ENCODE results near the gene TAF1C. TPM values are rescaled to one million over a fixed set of nuclear protein-coding genes. Genes with fewer than 3 reads are reported as not detected.
A peak's percentile ranks its signal among the peaks of the same experiment; 100 is the strongest.

TAF1C gene
- total RNA-seq, 1 experiment from 2014 or later: 19.2 TPM

GRCh38 chr16:84143081-84143480 lies 43.8 kb downstream of the TAF1C start:
- in situ Hi-C loops (cut with HindIII; ENCODE audit: low pct_unique_long_range_greater_than_20kb, low sequenced_read_pairs): no loop called here
- DNase-seq (ENCODE audit: low read depth): no peak

DNA sequence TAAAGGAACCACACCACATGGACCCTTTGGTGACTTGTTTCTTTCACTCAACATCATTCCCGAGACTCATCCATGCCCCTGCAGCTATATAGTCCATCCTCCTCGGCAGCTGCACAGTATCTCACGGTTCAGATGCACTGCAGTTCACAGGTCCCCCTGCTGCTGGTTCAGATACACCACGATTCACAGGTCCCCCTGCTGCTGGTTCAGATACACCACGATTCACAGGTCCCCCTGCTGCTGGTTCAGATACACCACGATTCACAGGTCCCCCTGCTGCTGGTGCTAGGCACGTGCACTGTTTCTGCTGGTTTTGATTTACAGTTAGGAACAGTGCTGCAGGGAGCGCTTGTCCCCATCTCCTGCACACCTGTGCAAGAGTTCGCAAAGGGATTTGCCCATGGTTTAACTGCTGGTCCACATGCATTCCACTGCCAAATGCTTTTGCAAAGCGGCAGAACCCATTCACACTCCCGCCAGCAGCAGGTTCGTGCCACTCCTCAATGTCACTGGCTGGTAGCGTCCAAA lies 45.6 kb downstream of the TAF1C start:
- in situ Hi-C loops (cut with HindIII; ENCODE audit: low pct_unique_long_range_greater_than_20kb, low sequenced_read_pairs): no loop called here
- DNase-seq (ENCODE audit: low read depth): no peak

- no peak for DNase-seq (ENCODE audit: low read depth)
- in situ Hi-C loops (cut with HindIII; ENCODE audit: low pct_unique_long_range_greater_than_20kb, low sequenced_read_pairs): no loop called here
These were observed 47.1 kb downstream of the TAF1C start for GRCh38 chr16:84139628-84140258.

GRCh38 chr16:84138824-84139627 lies 47.8 kb downstream of the TAF1C start:
- in situ Hi-C loops (cut with HindIII; ENCODE audit: low pct_unique_long_range_greater_than_20kb, low sequenced_read_pairs): no loop called here
- peak; percentile 27 for DNase-seq (ENCODE audit: low read depth)

GRCh38 chr16:84138500-84138823 lies 48.4 kb downstream of the TAF1C start:
- DNase-seq (ENCODE audit: low read depth): no peak
- in situ Hi-C loops (cut with HindIII; ENCODE audit: low pct_unique_long_range_greater_than_20kb, low sequenced_read_pairs): no loop called here

- in situ Hi-C loops (cut with HindIII; ENCODE audit: low pct_unique_long_range_greater_than_20kb, low sequenced_read_pairs): no loop called here
These were observed 49.0 kb downstream of the TAF1C start for GRCh38 chr16:84137769-84138357.

DNA sequence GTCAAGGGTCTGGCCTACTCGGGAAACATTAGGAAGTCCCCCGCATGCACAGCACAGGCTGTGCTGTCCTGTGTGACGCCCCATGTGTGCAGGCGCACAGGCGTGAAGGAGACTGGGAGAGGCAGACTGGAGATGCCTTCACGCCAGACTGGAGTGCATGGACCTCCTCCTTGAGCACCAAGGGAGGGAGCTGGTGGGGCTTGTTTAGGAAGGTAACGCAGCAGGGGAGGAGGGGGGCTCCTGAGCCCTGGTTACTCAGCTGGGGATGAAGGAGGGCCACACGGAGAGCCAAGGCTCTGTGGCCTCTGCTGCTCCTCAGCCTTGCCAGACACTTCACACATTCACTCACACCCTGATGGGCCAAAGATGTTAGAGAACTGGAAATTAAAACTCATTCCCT lies 49.6 kb downstream of the TAF1C start:
- in situ Hi-C loops (cut with HindIII; ENCODE audit: low pct_unique_long_range_greater_than_20kb, low sequenced_read_pairs): no loop called here
- DNase-seq (ENCODE audit: low read depth): no peak

More at GRCh38 chr16:84137769-84138357, 49.0 kb downstream of the TAF1C start:
- DNase-seq (ENCODE audit: low read depth): no peak

DNA sequence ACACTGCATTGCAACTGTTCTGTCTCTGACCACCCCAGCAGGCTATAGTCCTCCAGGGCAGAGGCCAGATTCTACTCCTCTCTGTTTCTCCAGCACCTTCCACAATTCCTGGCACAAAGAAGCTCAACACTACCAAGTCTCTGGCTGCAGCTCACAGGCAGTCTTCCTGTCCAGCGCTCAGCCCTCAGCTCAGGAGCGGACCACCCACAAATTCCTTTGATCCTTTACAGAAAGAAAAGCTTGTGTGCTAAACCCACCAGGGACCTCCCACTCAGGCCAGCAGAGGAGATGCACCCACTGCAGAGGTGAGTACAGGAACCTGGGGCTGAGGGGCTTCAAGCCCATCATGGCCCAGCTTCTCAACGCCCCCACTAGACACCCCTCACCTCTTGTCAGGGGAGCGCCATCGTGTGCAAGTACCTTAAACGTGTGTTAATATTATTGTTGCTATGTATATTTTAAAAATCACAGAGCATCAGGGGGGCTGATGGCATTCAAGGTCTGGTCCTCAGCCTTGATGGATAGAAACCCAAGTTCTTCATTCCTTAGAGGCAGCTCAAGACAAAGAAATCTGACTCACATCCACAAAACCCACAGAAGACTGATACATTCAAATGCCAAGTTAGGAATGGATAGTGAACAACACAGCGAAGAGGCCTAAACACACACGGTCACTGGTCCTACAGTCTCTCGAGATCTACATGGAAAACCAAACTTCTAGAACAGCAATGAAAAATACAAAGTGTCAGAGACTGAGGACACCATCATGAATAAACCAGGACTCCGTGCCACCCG lies 50.3 kb downstream of the TAF1C start:
- in situ Hi-C loops (cut with HindIII; ENCODE audit: low pct_unique_long_range_greater_than_20kb, low sequenced_read_pairs): no loop called here
- no peak for DNase-seq (ENCODE audit: low read depth)

DNA sequence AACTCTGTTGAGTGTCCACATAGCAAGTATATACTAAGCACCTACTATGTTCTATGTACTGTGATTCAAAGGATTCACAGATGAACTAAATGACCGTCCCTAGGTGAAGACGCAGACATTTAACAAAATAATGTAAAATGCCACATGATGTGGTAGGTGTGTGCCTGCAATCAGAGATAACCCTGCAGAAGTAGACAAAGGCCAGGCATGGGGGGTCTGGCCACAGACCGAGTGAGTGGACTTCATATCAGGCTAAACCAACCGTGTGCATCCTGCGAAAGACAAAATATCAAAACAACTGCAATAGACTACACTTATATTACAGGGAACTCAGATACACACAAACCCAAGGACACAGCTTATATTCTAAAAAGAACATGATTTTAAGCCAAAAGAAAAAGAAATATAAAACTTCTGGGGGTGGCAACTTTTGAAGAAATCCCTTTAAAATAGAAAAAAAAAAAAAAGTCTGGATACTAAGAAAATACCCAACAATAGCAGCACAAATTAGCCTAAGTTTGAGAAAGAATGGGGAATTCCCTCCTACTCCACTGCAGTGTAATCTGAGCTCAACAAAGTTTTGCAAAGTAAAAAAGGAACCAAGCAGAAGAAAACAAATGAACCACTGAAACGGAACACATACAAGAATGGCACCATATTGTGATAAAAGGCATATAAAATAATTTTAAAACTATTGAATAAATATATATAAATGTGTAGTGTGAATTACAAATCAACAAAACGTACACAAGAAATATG lies 54.2 kb downstream of the TAF1C start:
- in situ Hi-C loops (cut with HindIII; ENCODE audit: low pct_unique_long_range_greater_than_20kb, low sequenced_read_pairs): no loop called here

DNA sequence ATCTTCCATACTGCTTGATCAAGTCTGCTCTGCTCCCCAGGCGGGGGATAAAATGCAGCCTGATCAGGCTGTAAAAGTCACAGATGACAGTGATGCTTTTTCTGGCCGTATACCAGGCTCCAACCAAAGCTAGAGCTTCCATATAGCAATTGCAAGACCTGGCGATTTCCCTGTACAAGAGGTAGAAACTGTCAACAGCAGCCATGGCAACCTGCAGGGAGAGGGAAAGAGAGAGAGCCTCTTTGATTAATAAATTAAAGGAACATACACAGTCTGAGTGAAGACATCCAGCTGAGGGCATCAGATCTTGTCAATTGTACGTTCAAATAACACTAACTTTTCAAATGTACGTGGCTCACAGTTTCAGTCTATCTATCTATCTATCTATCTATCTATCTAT lies 55.7 kb downstream of the TAF1C start:
- DNase-seq (ENCODE audit: low read depth): no peak
- in situ Hi-C loops (cut with HindIII; ENCODE audit: low pct_unique_long_range_greater_than_20kb, low sequenced_read_pairs): no loop called here

More for the DNA sequence above, 54.2 kb downstream of the TAF1C start:
- no peak for DNase-seq (ENCODE audit: low read depth)

Other genes with a start within 250 kb of the TAF1C start
- gene OSGIN1, start 233.8 kb downstream of the TAF1C start, total RNA-seq (2014; rRNA removed; shearing (Covaris generic); ENCODE audit: low replicate concordance): 65.3 and 69.7 TPM in 2 replicates
- gene NECAB2, start 218.8 kb downstream of the TAF1C start, total RNA-seq (2014; rRNA removed; shearing (Covaris generic); ENCODE audit: low replicate concordance): 0.81 TPM in 1 of 2 replicates, not detected in the other
- gene SLC38A8, start 144.3 kb downstream of the TAF1C start, total RNA-seq (2014; rRNA removed; shearing (Covaris generic); ENCODE audit: low replicate concordance): not detected in 2 replicates
- 103 and 106 TPM in 2 replicates for gene MBTPS1, start 70.1 kb downstream of the TAF1C start, total RNA-seq (2014; rRNA removed; shearing (Covaris generic); ENCODE audit: low replicate concordance)
- gene HSDL1, start 41.9 kb downstream of the TAF1C start, total RNA-seq (2014; rRNA removed; shearing (Covaris generic); ENCODE audit: low replicate concordance): 18.2 and 31.8 TPM in 2 replicates
- gene DNAAF1, start 41.7 kb downstream of the TAF1C start, total RNA-seq (2014; rRNA removed; shearing (Covaris generic); ENCODE audit: low replicate concordance): 0.64 TPM in 1 of 2 replicates, not detected in the other
- gene ADAD2, start 4.1 kb upstream of the TAF1C start, total RNA-seq (2014; rRNA removed; shearing (Covaris generic); ENCODE audit: low replicate concordance): not detected in 2 replicates
- gene KCNG4, start 53.0 kb upstream of the TAF1C start, total RNA-seq (2014; rRNA removed; shearing (Covaris generic); ENCODE audit: low replicate concordance): not detected in 2 replicates
- not detected in 2 replicates for gene WFDC1, start 107.8 kb upstream of the TAF1C start, total RNA-seq (2014; rRNA removed; shearing (Covaris generic); ENCODE audit: low replicate concordance)
- not detected in 2 replicates for gene ATP2C2, start 181.5 kb upstream of the TAF1C start, total RNA-seq (2014; rRNA removed; shearing (Covaris generic); ENCODE audit: low replicate concordance)

Measured in Caki2 (cell line).